Stomach (tissue), 4 donors: Measurements from ENCODE around the gene SERPING1.

Experiments used
- CTCF ChIP-seq, 7 experiments: fragments of 450-650 bp in 4 of 7; fragments of 200-600 bp in 3 of 7; sonication (generic) in 3 of 7; IDR thresholded peaks; one replicate each; pipeline ENCODE4 v1.5.1; 2016 to 2019; ENCODE audit warnings: antibody characterized with exemption in 7 of 7, control low read depth in 2 of 7, mild to moderate bottlenecking in 1 of 7
- EP300 ChIP-seq: sonication (generic); formaldehyde crosslinking; IDR thresholded peaks from one replicate; pipeline ENCODE4 v1.6.1; 2017; ENCODE audit warnings: antibody characterized with exemption
- POLR2AphosphoS5 ChIP-seq, 3 donors: sonication (generic); formaldehyde crosslinking; IDR thresholded peaks; one replicate each; pipeline ENCODE4 v1.6.1; 2016; ENCODE audit warnings: antibody characterized with exemption in 3 of 3

- TF ChIP-seq POLR2AphosphoS5 (IDR thresholded peaks at IDR 0.05) (no peak), EP300 (no peak), CTCF (IDR thresholded peaks at IDR 0.05) (no peak)
Measured at GRCh38 chr11:57634311-57634710, 36.8 kb downstream of the SERPING1 start.
